Adrenal gland (tissue), 12 donors: ENCODE results near the gene SLC11A1. TPM values are rescaled to one million over a fixed set of nuclear protein-coding genes. Genes with fewer than 3 reads are reported as not detected.
A peak's percentile ranks its signal among the peaks of the same experiment; 100 is the strongest.

Experiments
- DNase-seq, 7 donors: peaks; one replicate each; pipeline ENCODE4 v3.0.0-alpha.2; 2019 to 2020
- H3K27ac ChIP-seq, 5 donors: fragments of 200-600 bp; sonication (generic) in 4 of 5; 1 replicate in 3 of 5; 2 replicates in 2 of 5; pipeline versions ENCODE4 v1.5.1 to v1.8.0; 2016 to 2020; ENCODE audit warnings: mild to moderate bottlenecking in 1 of 5
- H3K27me3 ChIP-seq: fragments of 200-600 bp; 2 replicates; pipeline ENCODE4 v1.8.0; 2021
- H3K36me3 ChIP-seq, 2 donors: fragments of 200-600 bp; replicated peaks in 1 of 2; 1 replicate in 1 of 2; 2 replicates in 1 of 2; pipeline versions ENCODE4 v1.5.1 to v1.8.0; 2018 to 2022
- H3K4me1 ChIP-seq, 2 donors: fragments of 200-600 bp; replicated peaks in 1 of 2; 1 replicate in 1 of 2; 2 replicates in 1 of 2; pipeline versions ENCODE4 v1.5.1 to v1.8.0; 2018 to 2021
- H3K4me3 ChIP-seq, 4 donors: fragments of 200-600 bp; sonication (generic) in 3 of 4; one replicate each; pipeline ENCODE4 v1.5.1; 2016 to 2018
- H3K9me3 ChIP-seq, 3 donors: fragments of 200-600 bp; sonication (generic) in 1 of 3; replicated peaks in 1 of 3; 1 replicate in 2 of 3; 2 replicates in 1 of 3; pipeline versions ENCODE4 v1.5.1 to v1.8.0; 2016 to 2021
- POLR2A ChIP-seq, 2 donors: fragments of 450-650 bp; IDR thresholded peaks; one replicate each; pipeline ENCODE4 v1.6.1; 2017; ENCODE audit warnings: antibody characterized with exemption in 2 of 2, mild to moderate bottlenecking in 2 of 2, moderate library complexity in 1 of 2
- WGBS, 4 donors: extraction: QIAGEN DNeasy Blood & Tissue Kit in 2 of 4; methylation state at CpG; one replicate each; pipeline versions ENCODE4 v1.1.5 to v1.1.7; 2013 to 2017; 5-methylcytosine and 5-hydroxymethylcytosine counted together
- intact Hi-C, 2 donors: fragments of 100-400 bp; cut with DNase I; formaldehyde crosslinking; loops; one replicate each; pipeline versions ENCODE4 v1.14.1 to v1.15.0; 2022 to 2023
- polyA plus RNA-seq, 3 donors: library from polyadenylated mRNA; stranded (reverse); fragments of 200-250 nt in 2 of 3; fragments of 350-450 nt in 1 of 3; fragmentation: Illumina TruSeq in 1 of 3; extraction: RNeasy Lipid Tissue Mini Kit (QIAGEN cat#74804) in 1 of 3; gene quantifications; one replicate each; pipeline ENCODE4 v1.2.3, GENCODE V29; 2013 to 2014
- total RNA-seq, 9 donors: library from RNA; depleted of rRNA in 4 of 9; stranded (reverse); fragments of >200 nt in 4 of 9; fragments of 120-200 nt in 1 of 9; fragmentation: NEBNext Ultra II Directional in 1 of 9; extraction: Animal tissue kit (Norgen Biotek cat#: 25700) in 1 of 9; gene quantifications; one replicate each; pipeline versions ENCODE4 v1.1.0 to v1.2.4, GENCODE V29; 2013 to 2023
- TF ChIP-seq, protein P1 (sequence below), 6 experiments: fragments of 450-650 bp in 4 of 6; fragments of 200-600 bp in 2 of 6; sonication (generic) in 1 of 6; IDR thresholded peaks; 1 replicate in 5 of 6; 2 replicates in 1 of 6; pipeline versions ENCODE4 v1.5.1 to v1.8.0; 2016 to 2021; ENCODE audit warnings: antibody characterized with exemption in 6 of 6, mild to moderate bottlenecking in 2 of 6, moderate library complexity in 1 of 6
- donor health status: healthy with polysubstance abuse.
- donor health status: Bipolar disorder and iron deficiency.
- donor health status: DM: yes; HTN: yes; CAD: no.
- donor health status: DM: no; HTN: no; CAD: no.
- donor health status: DM: no; HTN: no; CAD: no.
- donor health status: DM: yes; HTN: yes; CAD: no.

Gene SLC11A1
- total and polyA plus RNA-seq, 12 donors: 1.1 to 89.9 (median 30.9) TPM

DNA sequence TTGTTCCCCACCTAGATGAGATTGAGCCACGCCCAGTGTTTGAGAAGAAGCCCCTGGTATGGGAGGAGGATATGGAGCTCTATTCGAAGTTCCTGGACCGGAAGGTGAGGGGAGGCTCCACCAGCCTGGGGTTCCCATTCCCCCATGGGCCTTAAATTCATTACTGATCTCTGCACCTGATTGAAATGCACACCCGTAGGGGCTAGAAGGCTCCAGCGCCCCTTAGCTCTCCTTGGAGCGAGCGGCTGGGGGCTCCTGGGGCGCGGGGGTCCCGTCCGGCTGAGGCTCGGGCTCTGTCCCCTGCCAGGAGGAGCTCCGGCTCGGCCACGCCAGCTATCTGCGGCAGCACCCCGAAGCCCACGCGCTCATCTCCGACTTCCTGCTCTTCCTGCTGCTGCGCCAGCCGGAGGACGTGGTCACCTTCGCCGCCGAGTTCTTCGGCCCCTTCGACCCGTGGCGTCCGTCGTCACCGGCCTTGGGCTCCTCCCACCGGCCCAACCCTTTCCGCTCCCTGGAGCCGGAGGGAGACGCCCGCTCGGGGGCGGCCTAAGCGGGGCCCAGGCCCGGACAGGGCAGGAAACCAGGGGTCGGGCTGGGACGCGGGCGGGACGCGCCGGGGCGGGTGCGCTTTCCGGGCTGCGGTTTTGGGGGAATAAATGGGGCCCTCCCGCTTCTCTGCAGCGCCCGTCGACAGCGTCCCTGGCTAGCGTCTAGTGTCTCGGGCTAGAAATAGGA lies 14.5 kb upstream of the SLC11A1 start:
- TF ChIP-seq POLR2A (IDR thresholded peaks at IDR 0.05): peak; percentile 77 to 85
- TF ChIP-seq, protein P1, sequence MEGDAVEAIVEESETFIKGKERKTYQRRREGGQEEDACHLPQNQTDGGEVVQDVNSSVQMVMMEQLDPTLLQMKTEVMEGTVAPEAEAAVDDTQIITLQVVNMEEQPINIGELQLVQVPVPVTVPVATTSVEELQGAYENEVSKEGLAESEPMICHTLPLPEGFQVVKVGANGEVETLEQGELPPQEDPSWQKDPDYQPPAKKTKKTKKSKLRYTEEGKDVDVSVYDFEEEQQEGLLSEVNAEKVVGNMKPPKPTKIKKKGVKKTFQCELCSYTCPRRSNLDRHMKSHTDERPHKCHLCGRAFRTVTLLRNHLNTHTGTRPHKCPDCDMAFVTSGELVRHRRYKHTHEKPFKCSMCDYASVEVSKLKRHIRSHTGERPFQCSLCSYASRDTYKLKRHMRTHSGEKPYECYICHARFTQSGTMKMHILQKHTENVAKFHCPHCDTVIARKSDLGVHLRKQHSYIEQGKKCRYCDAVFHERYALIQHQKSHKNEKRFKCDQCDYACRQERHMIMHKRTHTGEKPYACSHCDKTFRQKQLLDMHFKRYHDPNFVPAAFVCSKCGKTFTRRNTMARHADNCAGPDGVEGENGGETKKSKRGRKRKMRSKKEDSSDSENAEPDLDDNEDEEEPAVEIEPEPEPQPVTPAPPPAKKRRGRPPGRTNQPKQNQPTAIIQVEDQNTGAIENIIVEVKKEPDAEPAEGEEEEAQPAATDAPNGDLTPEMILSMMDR (IDR thresholded peaks at IDR 0.05): no peak
- 5 to 80% (median 12%) methylated on average over 2 to 60 of the region's 60 CpGs for WGBS, 4 donors
- peaks cover 0 to 14% of the 10 kb centered on the region in 2 donors for H3K4me1 ChIP-seq
- no peaks in the 10 kb centered on the region for H3K27me3 ChIP-seq
- peak overlapping the region in 2 of 4 donors; percentile 15 to 40 for H3K4me3 ChIP-seq
- H3K27ac ChIP-seq: peak overlapping the region; percentile 15 to 94 (median 82)
- peak; percentile 90 to 94 (median 91) for DNase-seq
- no peaks in the 10 kb centered on the region for H3K36me3 ChIP-seq
- H3K9me3 ChIP-seq: no peaks in the 10 kb centered on the region
- intact Hi-C loops: no loop called here

DNA sequence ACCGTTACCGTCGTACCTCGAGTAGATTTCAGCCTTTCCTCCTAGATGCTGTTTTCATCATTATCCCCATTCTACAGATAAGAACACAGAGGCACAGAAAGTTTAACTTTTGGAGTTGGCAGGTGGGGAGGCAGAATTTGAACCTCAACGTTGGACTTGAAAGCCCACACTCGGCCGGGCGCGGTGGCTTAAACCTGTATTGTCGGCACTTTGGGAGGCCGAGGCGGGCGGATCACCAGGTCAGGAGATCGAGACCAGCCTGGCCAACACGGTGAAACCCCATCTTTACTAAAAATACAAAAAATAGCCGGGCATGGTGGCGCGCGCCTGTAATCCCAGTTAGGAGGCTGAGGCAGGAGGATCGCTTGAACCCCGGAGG lies 13.9 kb upstream of the SLC11A1 start:
- Histone ChIP-seq H3K4me3 (peak overlapping the region in 2 of 4 donors; percentile 15 to 40), H3K27me3 (no peaks in the 10 kb centered on the region), H3K9me3 (no peaks in the 10 kb centered on the region), H3K27ac (peak overlapping the region; percentile 15 to 94 (median 82)), H3K36me3 (no peaks in the 10 kb centered on the region), H3K4me1 (peaks cover 0 to 14% of the 10 kb centered on the region in 2 donors)
- TF ChIP-seq, protein P1 (IDR thresholded peaks at IDR 0.05): no peak
- TF ChIP-seq POLR2A (IDR thresholded peaks at IDR 0.05): no peak
- intact Hi-C loops: no loop called here
- WGBS, 4 donors: 52 to 65% (median 59%) methylated on average over 20 to 21 of the region's 21 CpGs
- DNase-seq: no peak

DNA sequence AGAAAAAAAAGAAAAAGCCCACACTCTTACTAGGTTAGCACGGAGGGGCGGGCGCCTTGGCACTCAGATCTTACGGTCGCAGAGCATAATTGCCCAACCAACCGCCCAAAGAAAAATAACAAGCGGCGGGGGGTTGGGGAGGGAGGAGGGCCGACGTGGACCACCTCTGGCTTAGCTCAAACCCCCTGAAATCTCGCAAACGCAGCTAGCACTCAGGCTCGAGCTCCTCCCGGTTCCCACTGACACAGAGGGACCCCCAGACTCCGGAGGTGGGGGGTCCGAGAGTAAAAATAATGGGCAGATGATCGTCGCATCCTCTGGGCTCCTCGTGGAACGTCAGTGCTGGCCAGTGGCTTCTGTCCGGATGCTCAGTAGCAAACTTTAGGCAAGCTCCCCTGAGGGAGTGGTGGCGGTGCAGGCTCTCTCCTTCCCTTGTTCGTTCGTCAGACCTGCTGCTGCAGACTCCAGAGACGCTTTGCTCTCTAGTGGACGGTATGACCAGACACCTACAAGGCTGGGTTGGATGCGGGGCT lies 13.4 kb upstream of the SLC11A1 start:
- peak in 2 of 7 donors; percentile 30 to 76 for DNase-seq
- Histone ChIP-seq H3K27me3 (no peaks in the 10 kb centered on the region), H3K4me3 (no peak overlapping the region), H3K36me3 (no peaks in the 10 kb centered on the region), H3K4me1 (peaks cover 0 to 14% of the 10 kb centered on the region in 2 donors), H3K27ac (peak overlapping the region; percentile 15 to 94 (median 82)), H3K9me3 (no peaks in the 10 kb centered on the region)
- intact Hi-C loops: no loop called here
- TF ChIP-seq, protein P1 (IDR thresholded peaks at IDR 0.05): no peak
- TF ChIP-seq POLR2A (IDR thresholded peaks at IDR 0.05): no peak
- WGBS, 4 donors: 43 to 52% (median 50%) methylated on average over 16 to 27 of the region's 27 CpGs

DNA sequence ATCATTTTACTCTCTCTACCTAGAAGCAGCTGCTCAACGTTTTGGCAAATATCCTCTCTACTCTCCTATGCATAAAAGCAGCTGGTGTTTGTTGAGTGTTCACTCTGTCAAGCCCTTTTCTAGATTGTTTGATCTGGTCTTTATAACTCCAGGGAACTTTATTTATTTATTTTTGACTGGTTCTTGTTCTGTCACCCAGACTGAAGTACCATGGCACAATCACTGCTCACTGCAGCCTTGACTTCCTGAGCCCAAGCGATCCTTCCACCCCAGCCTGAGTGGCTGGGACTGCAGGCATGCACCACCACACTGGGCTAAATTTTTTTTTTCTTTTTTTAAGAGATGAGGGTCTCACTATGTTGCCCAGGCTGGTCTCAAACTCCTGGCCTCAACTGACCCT lies 12.7 kb upstream of the SLC11A1 start:
- Histone ChIP-seq H3K9me3 (no peaks in the 10 kb centered on the region), H3K27ac (peak overlapping the region in 4 of 5 donors; percentile 15 to 94 (median 86)), H3K4me1 (peaks cover 0 to 14% of the 10 kb centered on the region in 2 donors), H3K4me3 (no peak overlapping the region), H3K27me3 (no peaks in the 10 kb centered on the region), H3K36me3 (no peaks in the 10 kb centered on the region)
- TF ChIP-seq, protein P1 (IDR thresholded peaks at IDR 0.05): no peak
- TF ChIP-seq POLR2A (IDR thresholded peaks at IDR 0.05): no peak
- WGBS, 4 donors: 47 to 61% (median 54%) methylated on average over 2 of the region's 2 CpGs
- intact Hi-C loops: no loop called here
- DNase-seq: no peak
